Hepatic stellate cell (primary cell): ENCODE measurements around the gene KIF26B.

ENCODE experiments used
- DNase-seq: peaks from one replicate; pipeline ENCODE4 v3.0.0; 2011; ENCODE audit warnings: low spot score

KIF26B gene

DNA sequence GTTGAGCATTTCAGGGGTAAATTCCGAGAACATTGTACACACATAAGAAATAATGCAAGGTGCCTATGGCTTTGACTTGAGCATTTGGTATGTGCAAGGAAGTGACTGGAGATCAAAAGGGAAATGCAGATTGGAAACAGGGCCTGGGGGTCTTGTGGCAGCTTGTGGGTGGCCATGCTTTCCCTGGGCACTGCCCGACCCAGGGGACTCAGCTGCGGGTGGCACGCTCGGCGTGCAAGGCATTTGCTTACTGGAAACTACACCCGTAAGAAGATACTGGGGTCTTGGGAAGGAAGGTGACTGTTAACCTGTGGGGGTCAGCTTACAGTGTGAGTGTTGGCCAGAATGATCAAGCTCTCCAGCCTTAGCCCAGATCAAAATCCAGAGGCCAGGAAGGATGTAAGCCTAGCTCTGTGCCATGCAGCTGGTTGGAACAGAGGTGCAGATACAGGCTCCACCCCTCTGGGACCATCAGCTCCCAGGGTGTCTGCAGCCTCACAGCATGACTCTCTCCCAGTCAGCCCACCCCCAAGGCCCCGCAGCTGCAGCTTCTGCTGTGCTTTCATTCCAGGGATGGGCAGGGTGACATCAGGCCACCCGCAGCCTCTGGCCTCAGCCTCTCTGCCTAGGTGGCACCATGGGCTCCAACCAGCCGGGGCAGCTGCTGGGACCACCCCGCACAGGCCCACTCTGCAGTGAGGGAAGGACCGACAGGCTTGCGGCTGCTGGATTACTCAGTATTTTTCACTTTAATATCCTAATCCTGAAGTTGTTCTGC is 55.1 kb downstream of the KIF26B start:
- DNase-seq, result no peak

DNA sequence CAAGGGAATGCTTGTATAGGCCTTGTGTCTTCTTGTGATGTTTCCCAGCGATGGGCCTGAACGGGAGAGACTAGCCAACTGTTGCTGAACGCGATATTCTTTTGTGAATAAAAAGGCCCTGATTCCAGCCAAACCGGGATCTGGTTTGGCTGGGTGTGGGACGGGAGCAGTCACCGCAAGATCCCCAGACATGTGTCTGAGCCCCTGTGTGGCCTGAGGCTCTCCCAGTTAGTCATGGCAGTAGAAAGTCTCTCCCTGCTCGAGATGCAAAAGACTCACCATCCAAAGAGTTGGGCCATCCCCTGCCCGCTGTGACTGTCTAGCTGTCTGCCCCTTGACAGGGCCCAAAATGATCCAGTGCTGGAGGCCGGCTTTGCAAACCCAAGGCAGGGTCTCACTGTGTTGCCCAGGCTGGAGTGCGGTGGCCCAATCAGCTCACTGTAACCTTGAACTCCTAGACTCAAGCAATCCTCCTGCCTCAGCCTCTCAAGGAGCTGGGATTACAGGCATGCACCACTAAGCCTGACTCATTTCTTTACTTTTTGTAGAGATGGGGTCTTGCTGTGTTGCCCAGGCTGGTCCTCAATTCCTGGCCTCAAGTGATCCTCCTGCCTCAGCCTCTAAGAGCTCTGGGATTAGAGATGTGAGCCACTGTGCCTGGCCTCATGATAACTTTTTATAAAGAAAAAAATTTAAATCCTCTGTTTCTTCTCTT is 56.4 kb downstream of the KIF26B start:
- no peak for DNase-seq

DNA sequence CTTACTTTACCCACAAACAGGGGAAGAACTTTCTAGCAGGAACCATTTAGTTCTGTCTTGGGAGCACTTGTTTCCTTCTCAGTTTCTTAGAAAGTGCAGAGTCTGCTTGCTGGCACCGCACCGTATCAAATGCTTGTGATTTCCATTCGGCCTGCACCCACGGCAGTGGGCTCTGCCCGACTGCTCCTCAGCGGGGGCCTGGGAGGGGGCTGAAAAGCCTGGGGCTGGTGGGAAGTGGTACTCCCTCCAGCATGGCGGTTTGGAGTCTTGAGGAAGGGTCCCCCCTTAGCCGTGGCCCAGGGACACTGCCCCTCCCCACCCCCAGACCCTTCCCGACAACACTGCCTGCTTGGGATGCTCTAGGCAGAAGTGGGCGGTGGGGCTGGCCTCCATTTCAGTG is 57.0 kb downstream of the KIF26B start:
- no peak for DNase-seq

DNA sequence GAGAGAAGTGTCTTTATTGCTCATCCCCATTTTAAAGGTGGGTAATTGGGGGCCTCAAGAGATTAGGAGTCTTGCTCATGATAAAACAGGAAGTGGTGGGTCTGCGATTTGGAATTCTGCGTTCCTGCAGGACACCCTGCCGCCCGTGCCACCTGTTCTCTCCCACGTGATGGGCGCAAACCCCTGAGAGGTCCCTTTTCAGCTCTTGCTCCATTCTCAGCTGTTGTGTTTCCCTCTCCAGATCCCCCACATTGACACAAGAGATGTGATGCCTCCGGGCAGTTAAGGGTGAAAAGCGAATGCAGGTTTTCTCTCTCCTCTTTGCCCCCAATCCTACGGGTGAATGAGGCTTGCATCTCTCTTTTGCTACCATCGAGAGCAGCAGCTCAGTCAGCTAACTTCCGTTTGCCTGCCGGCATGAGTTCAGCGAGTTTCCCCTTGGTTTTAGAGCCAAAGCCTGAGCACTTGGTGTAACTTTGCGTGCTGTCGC is 57.5 kb downstream of the KIF26B start:
- DNase-seq, result no peak

DNA sequence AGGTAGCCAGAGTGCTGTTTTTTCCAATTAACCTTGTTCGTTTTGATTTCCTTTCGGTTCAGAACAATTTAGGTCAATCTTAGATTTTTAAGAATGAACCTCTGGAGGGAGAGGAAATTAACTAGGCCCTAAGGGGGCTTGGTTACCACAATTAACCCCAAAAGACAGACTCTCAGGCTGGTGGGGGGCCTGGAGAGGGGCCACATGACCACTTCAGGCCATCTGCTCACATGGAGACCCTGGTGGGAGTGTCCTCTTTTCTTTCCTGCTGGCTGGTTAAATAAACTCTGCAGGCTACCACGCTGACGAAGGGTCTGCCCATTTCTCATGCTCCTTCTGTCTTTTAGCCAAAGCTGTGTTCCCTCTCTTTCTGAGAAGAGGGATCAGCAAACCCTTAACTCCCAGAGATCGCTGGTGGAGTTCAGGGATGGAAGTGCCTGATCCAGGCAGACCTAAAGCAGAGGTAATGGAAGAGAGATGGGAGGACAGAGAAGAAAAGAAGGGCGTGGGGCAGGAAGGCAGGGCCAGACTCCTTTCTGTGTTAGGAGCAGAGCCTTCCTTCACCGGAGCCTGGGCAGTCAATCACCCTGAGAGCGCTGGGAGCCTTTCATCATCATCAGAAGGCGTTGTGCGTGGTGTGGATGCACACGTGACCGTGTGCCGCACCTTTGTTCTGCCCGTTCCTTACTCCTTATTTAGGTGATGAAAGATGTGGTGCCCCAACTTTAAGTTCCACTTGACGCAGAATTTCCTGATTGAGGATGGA is 58.5 kb downstream of the KIF26B start:
- no peak for DNase-seq

DNA sequence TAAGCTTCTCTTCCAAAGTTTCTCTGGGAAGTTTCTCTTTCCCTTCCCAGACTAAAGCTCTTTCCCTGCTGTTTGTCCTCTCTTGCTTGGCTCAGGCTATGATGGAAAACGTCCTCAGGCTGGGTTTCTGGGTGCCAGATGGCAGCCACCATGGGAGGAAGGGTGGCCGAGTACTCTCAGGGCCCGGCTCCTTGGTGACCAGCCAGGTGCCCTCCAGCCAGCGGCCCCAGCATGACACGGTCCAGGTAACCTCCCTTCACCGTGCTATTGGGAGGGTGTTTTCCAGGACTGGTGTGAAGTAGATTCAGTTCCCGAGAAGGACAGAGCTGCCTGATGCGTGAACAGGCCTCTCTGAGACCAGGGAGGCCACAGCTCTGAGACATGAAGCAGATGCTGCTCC is 60.3 kb downstream of the KIF26B start:
- no peak for DNase-seq

DNA sequence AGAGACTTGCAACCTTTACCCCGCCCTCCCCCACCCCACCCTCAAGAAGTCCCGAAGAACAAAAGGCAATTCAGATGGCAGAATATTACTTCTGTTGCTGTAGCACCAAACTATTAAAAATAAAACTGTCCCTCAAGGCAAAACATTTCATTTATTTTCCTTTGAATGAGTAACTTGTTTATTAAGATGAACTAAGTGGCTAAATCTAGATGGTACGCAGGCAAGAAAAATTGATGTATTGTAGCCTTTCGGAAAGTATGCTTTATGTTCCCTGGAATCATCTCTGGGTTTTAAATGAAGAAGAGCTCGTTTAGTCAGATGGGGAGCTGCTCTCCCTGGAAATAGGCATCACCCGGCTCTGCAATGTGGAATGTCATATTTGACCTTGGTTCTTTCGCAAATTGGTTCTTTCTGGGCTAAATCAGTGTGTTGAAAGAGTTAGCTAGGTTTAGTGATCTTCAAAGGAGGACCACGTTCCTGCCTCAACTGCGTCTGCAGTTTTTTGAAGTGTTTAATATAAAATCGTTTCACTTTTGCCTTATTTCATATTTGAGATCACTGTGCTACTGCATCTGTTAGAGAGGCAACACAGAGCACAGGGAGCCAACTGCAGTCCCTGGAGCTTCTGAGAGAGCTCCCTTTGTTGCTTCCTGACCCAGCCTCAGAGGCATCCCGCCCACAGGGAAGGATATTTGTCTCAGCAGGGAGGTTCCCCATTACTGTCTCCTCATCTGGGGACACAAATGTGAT is 61.8 kb downstream of the KIF26B start:
- DNase-seq, result no peak

DNA sequence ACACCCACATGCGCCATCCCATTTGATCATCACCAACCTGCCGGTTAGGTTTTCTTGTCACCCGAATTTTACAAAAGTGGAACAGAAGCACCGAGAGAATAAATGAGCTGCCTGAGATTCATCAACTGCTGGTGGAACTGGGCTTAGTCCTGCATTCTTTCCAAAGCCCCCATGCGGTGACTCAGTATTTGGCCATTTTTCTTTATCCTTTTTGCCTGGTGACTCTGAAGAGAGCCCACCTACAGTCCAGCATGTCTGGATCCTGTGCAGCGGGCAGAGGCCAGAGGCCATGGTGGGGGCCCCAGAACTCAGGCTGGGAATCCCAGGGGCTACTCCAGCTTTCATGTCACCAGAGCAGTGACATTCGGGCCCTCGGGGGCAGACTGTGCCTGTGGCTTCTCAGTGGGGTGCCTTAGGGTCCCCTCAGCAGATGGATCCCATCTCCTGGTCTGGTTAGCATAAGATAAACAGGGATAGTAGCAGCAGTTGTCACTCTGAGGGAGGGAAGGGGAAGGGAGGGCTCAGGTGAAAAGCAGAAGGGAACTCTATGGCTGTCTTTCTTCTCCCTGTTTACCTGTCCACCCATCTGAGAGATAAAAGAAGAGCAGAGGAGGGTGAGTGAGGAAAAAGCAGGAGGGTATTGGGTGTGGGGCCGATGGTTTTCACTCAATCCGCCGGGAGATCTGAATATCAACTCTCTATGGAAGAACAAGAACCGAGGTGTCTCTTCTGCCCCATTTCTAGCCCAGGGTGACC is 63.2 kb downstream of the KIF26B start:
- DNase-seq, result no peak

DNA sequence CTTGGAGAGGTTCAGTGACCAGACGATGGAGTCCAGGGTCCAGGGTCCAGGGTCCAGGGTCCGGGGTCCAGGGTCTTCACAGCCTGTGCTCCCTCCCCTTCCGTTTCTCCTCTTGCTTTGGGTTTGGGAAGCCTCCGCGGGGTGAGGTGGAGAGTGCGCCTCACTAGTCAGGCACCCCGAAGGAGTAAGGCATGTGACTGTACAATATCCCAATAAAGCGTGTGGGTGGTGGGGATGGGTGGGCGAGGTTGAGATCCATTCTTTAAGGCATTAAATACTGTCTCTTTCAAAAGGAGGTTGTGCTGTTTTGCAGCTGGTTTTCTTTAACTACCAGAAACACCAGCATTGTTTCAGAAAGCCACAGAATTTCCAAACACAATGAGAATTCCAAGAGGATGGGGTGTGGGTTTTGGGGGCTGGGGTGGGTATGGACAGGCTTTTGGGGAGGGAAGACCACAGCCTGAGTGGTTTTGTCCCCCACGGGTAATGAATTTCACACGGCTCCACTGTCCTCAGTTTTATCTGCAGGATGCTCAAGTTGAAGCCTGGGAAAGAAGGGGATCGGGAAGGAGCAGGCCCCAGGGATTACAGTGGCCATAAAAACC is 65.7 kb downstream of the KIF26B start:
- DNase-seq, result no peak

DNA sequence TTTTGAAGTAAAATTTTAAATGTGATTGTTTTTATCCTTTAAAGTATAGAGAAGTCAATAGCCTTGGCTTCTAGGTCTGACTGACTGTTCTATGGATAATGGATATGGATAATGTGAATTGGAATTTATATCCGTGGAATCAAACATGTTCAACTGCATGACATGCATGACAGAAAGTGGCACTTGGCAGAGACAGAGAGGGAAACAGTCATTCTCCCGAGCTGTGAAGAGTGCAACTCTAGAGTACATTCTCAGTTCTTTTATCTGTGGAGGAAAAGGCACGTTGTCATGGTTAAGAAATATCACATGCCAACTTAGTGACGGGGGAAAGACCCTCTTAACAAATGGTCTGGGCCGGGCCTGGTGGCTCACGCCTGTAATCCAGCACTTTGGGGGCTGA is 67.0 kb downstream of the KIF26B start:
- DNase-seq, result no peak

DNA sequence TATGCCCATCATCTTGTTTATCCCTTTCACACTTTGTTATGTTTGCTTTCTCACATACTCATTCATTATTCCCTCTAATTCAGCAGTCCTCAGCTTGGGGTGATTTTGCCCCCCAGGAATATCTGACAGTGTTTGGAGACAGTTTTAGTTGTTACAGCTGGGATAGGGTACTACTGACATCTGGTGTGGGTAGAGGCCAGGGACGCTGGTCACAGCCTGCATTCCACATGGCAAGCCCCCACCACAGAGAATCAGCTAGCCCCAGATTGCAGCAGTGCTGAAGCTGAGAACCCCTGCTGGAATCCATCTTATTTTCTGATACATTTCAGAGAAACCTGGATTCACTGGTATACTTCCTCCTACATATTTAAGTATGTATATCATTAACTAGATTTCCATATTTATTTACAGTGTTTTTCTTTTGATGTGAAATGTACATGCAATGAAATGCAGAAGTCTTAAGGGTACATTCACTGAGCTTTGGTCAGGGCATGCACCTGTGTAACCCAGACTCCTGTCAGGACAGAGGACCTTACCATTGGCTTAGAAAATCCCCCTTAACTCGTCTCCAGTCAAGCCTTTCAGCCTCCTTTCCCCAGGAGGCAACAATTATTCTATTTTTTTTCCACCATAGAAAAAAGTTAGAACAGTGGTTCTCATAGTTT is 68.3 kb downstream of the KIF26B start:
- no peak for DNase-seq

DNA sequence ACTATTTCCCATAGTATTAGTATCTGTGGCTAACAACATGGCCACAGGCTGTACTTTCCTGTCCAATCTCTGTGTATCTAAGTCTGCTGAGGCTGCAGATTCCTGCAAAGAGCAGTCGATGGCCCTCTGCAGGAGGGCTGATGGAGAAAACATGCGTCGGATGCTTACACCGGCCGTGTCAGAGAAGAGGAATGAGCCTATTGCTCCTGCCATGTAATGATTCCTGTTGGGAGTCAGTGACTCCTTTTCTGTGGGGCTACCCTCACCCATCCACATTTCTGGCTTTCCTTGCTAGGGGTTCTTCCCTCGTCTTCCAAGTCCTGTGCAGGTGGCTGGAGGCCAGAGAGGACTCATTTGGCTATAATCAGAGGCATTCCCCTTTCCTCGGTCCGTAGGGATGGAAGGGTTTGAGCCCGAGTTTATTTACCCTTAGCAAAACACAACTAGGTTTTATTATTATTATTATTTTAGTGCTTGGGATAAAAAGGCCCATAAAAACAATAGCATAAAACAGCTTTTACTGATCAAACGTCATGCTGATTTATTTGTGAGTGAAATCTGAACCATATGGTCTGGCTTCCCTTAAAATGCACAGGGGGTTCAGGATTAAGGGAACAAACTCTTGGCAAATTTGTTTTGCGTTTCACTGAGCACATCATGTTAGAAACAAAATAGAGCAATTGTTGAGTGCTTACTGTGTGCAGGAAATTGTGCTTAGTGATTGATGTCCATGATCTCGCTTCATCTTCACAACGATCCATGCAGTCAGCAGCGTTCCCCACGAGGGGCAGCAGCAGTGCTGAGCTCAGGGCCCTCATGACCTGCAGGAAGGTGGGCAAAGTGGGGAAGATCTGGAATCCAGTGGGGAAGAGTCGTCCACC is 70.8 kb downstream of the KIF26B start:
- no peak for DNase-seq

DNA sequence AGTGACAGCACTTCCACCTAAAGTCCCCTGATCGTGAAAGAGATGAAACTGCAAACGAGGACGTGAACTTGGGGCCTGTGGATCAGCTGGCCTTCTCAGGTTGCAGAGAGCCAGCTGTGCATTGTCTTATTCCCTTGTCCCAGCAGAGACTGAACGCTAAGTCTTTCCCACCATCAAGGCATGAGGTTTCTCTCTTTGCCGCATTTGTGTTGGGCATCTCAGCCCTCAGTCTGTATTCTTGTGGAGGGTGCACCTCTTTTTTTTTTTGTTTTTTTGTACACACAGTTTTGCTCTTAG is 71.4 kb downstream of the KIF26B start:
- DNase-seq, result no peak

DNA sequence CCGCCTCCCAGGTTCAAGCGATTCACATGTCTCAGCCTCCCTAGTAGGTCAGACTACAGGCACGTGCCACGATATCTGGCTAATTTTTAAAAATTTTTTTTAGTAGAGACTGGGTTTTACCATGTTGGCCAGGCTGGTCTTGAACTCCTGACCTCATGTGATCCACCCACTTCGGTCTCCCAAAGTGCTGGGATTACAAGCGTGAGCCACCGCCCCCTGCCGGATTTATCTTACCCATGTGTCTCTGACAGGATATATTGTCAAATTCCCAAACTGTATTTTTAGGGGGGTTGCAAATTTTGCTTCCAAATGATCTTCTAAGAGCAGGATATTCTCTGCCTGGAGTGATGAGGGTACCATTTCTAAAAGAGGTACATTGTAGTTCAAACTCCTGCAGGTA is 74.3 kb downstream of the KIF26B start:
- no peak for DNase-seq

DNA sequence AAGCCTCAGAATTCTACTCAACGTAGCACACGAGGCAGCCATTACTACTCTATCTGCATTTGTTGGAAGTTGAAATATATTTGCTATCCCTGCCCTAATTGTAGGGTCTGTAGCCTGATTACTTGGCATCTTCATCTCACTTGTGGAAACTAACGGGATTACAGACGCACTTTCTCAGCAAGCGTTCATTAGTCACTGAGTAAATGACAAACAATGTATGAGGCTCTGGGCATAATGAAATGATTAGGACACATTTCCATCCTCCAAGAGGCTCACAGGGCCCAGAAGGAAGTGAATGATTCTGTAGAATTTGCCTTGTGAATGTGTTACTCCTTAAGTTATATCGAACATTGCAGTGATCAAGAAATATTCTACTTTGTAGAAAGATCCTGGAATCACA is 78.1 kb downstream of the KIF26B start:
- no peak for DNase-seq

DNA sequence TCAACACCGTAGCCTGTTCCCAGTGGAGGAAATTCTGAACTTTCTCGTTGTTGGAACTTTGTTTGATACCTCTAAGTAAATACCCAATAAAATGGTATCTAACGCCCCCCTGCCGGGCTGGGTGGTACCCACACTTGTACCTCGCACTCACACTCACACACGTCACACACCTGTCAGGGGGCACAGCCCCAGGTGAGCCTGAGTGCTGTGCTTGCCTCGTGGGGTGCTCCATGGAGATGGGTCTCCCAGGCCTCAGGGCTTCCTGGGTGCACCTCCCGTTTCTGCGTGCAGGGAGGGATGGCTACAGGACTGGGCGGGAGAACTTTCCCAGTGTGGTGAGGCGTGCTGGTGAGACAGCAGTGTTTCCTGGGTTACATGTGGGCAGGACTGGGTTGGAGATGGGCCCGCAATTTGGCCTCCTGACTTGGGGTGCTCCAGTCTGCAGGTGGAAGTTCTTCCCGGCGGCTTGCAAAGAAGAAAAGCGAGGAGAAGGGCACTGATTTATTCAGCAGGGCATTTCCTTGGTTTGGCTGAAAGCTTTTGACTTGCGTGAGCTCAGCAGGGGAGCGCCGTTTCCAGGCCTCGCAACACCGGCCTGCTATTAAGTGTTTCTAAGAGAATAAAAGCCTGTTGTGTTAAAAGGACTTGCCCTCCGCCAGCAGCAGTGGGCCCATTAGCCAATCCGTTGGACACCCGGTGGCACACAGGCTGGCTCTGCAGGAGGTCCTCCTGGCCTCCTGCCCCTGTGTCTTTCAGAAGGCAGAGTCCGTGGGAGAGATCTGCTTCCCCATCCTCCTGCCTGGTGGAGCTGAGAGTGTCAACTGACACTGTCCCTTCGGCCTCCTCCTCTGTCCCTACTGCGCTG is 79.7 kb downstream of the KIF26B start:
- no peak for DNase-seq

DNA sequence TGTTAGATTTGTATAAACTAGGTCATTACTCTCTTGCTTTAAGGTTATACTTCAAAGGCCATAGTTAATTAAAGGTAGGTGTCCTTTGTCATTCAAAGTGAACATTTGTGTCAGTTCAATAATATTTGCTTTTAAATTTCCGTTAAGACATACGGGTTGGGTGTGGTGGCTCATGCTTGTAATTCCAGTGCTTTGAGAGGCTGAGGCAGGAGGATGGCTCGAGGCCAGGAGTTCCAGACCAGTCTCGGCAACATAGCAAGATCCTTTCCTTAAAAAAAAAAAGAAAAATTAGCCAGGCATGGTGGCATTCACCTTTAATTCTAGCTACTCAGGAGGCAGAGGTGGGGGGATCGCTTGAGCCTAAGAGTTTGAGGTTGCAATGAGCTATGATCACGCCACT is 80.4 kb downstream of the KIF26B start:
- no peak for DNase-seq

DNA sequence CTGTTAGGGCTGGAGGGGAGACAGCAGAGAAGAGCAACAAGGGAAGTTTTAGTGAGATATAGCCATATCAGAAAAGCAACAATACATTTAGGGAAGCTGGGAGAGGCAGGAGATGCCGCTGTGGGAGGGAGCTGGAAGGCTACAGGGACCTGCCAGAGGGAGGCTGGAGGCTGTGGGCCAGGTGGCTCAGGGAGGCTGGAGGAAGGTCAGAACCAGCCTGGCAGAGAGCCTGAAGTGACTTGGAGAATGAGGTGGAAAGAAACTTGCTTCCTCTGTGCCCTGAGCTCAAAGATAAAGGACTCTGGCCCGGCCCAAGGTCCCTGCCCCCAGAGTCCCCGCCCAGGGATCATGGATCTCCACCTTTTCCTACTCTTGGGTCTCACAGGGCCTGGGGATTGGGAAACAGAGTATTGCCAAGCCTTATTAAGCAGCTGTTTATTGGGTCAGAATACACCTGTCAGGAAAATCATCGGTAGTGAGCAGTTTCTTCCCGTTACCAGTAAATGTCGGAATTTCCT is 85.9 kb downstream of the KIF26B start:
- DNase-seq, result no peak
